CD4-positive, alpha-beta T cell (primary cell): ENCODE measurements around the gene TBL1X. TPM values are rescaled to one million over a fixed set of nuclear protein-coding genes. Genes with fewer than 3 reads are reported as not detected.

Source experiments
- ATAC-seq: fragments of 200-7000 bp; cut with Tn5 transposase; one replicate; pipeline ENCODE4 v1.10.0; 2022; ENCODE audit warnings: mild to moderate bottlenecking; ENCODE audit not compliant: poor library complexity
- CTCF ChIA-PET: fragments of 350-600 bp; sonication (Branson Sonifier 250); formaldehyde crosslinking; loops from one replicate; lab custom pipeline; 2021; ENCODE audit warnings: antibody characterized with exemption, inconsistent platforms; lab: Charles Lee
- POLR2A ChIA-PET: fragments of 350-600 bp; sonication (Branson Sonifier 250); formaldehyde crosslinking; loops from one replicate; lab custom pipeline; 2021; ENCODE audit warnings: antibody characterized with exemption, inconsistent platforms; lab: Charles Lee
- DNase-seq, 14 experiments: peaks; one replicate each; pipeline ENCODE4 v3.0.0-alpha.2; 2013 to 2020; ENCODE audit warnings: mixed read lengths in 2 of 14
- H3K27ac ChIP-seq, 2 donors: one replicate each; pipeline versions ENCODE4 v1.5.1 to v1.7.0; 2013; ENCODE audit warnings: low read length in 2 of 2, low read depth in 1 of 2, mild to moderate bottlenecking in 1 of 2
- H3K27me3 ChIP-seq, 2 experiments: 1 replicate in 1 of 2; 2 replicates in 1 of 2; pipeline versions ENCODE4 v1.6.1 to v1.7.0; 2013; ENCODE audit warnings: low read length in 2 of 2, control low read depth in 1 of 2, mild to moderate bottlenecking in 1 of 2, moderate library complexity in 1 of 2; ENCODE audit not compliant: insufficient read depth in 2 of 2, control insufficient read depth in 1 of 2
- H3K36me3 ChIP-seq: one replicate; pipeline ENCODE4 v1.6.1; 2013; ENCODE audit warnings: low read length, control low read depth; ENCODE audit not compliant: insufficient read depth
- H3K4me1 ChIP-seq: one replicate; pipeline ENCODE4 v1.6.1; 2013; ENCODE audit warnings: low read length, control low read depth; ENCODE audit not compliant: insufficient read depth
- H3K4me3 ChIP-seq: one replicate; pipeline ENCODE4 v1.5.1; 2013; ENCODE audit warnings: mild to moderate bottlenecking, low read length, moderate library complexity
- H3K9me3 ChIP-seq, 2 experiments: 1 replicate in 1 of 2; 2 replicates in 1 of 2; pipeline versions ENCODE4 v1.6.1 to v1.7.0; 2013; ENCODE audit warnings: low read length in 2 of 2, mild to moderate bottlenecking in 2 of 2, control low read depth in 1 of 2, moderate library complexity in 1 of 2; ENCODE audit not compliant: control insufficient read depth in 1 of 2, insufficient read depth in 1 of 2
- H3K27ac Mint-ChIP-seq: one replicate; pipeline ENCODE4 v1.8.0; 2020; ENCODE audit warnings: mixed read lengths
- H3K27me3 Mint-ChIP-seq: one replicate; pipeline ENCODE4 v1.8.0; 2021; ENCODE audit warnings: mixed read lengths
- H3K36me3 Mint-ChIP-seq: one replicate; pipeline ENCODE4 v1.8.0; 2021; ENCODE audit warnings: low read depth, mixed read lengths
- H3K4me1 Mint-ChIP-seq: one replicate; pipeline ENCODE4 v1.8.0; 2021; ENCODE audit warnings: low read depth, mixed read lengths
- H3K4me3 Mint-ChIP-seq: one replicate; pipeline ENCODE4 v1.8.0; 2020; ENCODE audit warnings: mild to moderate bottlenecking, mixed read lengths
- H3K9me3 Mint-ChIP-seq: one replicate; pipeline ENCODE4 v1.8.0; 2020; ENCODE audit warnings: mixed read lengths
- CTCF ChIP-seq: fragments of 200-600 bp; IDR thresholded peaks from one replicate; pipeline ENCODE4 v1.8.0; 2022; ENCODE audit warnings: antibody characterized with exemption, mild to moderate bottlenecking
- intact Hi-C, 2 experiments: fragments of 100-400 bp; cut with DNase I in 1 of 2; cut with micrococcal nuclease in 1 of 2; formaldehyde crosslinking; loops; one replicate each; pipeline versions ENCODE4 v1.15.1 to v1.9.0; 2023 to 2025; cut with DNase I, micrococcal nuclease
- total RNA-seq, 174 experiments: library from RNA in 2 of 174; stranded (reverse) in 2 of 174; gene quantifications; one replicate each; pipeline ENCODE4 v1.2.3 and lab custom pipeline; 2021 to 2026

Gene TBL1X
- total RNA-seq, 2 experiments from 2014 or later = 17.4 to 19.2 TPM

GRCh38 chrX:9510980-9511379 lies 46.1 kb downstream of the TBL1X start:
- Histone ChIP-seq H3K4me1 (peaks cover 9% of the 10 kb centered on the region), H3K9me3 (no peaks in the 10 kb centered on the region), H3K4me3 (no peak overlapping the region), H3K36me3 (peaks cover 5% of the 10 kb centered on the region), H3K27me3 (no peaks in the 10 kb centered on the region), H3K27ac (no peak overlapping the region)
- H3K9me3 Mint-ChIP-seq = no peaks in the 10 kb centered on the region
- ChIA-PET CTCF (no interaction called here), POLR2A (no interaction called here)
- H3K4me1 Mint-ChIP-seq = peaks cover 27% of the 10 kb centered on the region
- no peak for ATAC-seq
- DNase-seq = no peak
- no peak overlapping the region for H3K4me3 Mint-ChIP-seq
- no peaks in the 10 kb centered on the region for H3K27me3 Mint-ChIP-seq
- intact Hi-C loops = no loop called here
- TF ChIP-seq CTCF = no peak
- no peak overlapping the region for H3K27ac Mint-ChIP-seq
- peaks cover 61% of the 10 kb centered on the region for H3K36me3 Mint-ChIP-seq

GRCh38 chrX:9515489-9515888 lies 50.6 kb downstream of the TBL1X start:
- H3K9me3 Mint-ChIP-seq = no peaks in the 10 kb centered on the region
- TF ChIP-seq CTCF = no peak
- intact Hi-C loops = loop anchor here in 1 of 2 experiments (1.0 kb wide), 1 partner anchor 47 kb away; no protein-coding TSS in a partner anchor
- DNase-seq (no peak), ATAC-seq (no peak)
- peaks cover 39% of the 10 kb centered on the region for H3K36me3 Mint-ChIP-seq
- no peaks in the 10 kb centered on the region for H3K27me3 ChIP-seq
- peaks cover 50% of the 10 kb centered on the region for H3K4me1 Mint-ChIP-seq
- H3K36me3 ChIP-seq = peaks cover 7% of the 10 kb centered on the region
- peak overlapping the region; percentile 10 for H3K27ac Mint-ChIP-seq
- H3K4me1 ChIP-seq = peaks cover 9% of the 10 kb centered on the region
- ChIA-PET CTCF (no interaction called here), POLR2A (no interaction called here)
- no peaks in the 10 kb centered on the region for H3K27me3 Mint-ChIP-seq
- no peak overlapping the region for H3K4me3 Mint-ChIP-seq
- H3K27ac ChIP-seq = no peak overlapping the region
- H3K9me3 ChIP-seq = no peaks in the 10 kb centered on the region
- no peak overlapping the region for H3K4me3 ChIP-seq

- no peaks in the 10 kb centered on the region for H3K27me3 Mint-ChIP-seq
- H3K4me3 ChIP-seq = no peak overlapping the region
- H3K4me3 Mint-ChIP-seq = no peak overlapping the region
- no peak overlapping the region for H3K27ac ChIP-seq
- no peak for TF ChIP-seq CTCF
- H3K36me3 ChIP-seq = peaks cover 7% of the 10 kb centered on the region
- H3K9me3 ChIP-seq = no peaks in the 10 kb centered on the region
- DNase-seq (no peak), ATAC-seq (no peak)
- peaks cover 56% of the 10 kb centered on the region for H3K4me1 Mint-ChIP-seq
- CTCF ChIA-PET = interaction anchor here (0.7 kb wide), 1 partner anchor 30 kb away, joined by 3 read pairs; no protein-coding TSS in a partner anchor
- H3K4me1 ChIP-seq = peaks cover 9% of the 10 kb centered on the region
- POLR2A ChIA-PET = no interaction called here
- no peaks in the 10 kb centered on the region for H3K27me3 ChIP-seq
- intact Hi-C loops = loop anchor here in 1 of 2 experiments (1.0 kb wide), 1 partner anchor 48 kb away; no protein-coding TSS in a partner anchor
- H3K27ac Mint-ChIP-seq = peak overlapping the region; percentile 10
- H3K36me3 Mint-ChIP-seq = peaks cover 34% of the 10 kb centered on the region
- no peaks in the 10 kb centered on the region for H3K9me3 Mint-ChIP-seq
Observed at GRCh38 chrX:9515973-9516538, 51.2 kb downstream of the TBL1X start.
